Stomach (tissue), 9 donors: ENCODE results near the gene LRP11. TPM values are rescaled to one million over a fixed set of nuclear protein-coding genes. Genes with fewer than 3 reads are reported as not detected.
A peak's percentile ranks its signal among the peaks of the same experiment; 100 is the strongest.
"Not testable (repeated sequence)": the region's sequence is repeated elsewhere in the genome, so short reads cannot be mapped to it uniquely, and the experiment has no call there.

Experiments
- DNase-seq, 2 donors: peaks; one replicate each; pipeline versions ENCODE4 v3.0.0 to v3.0.0-alpha.2; 2013 to 2019
- H3K27ac ChIP-seq, 5 donors: fragments of 200-600 bp in 4 of 5; sonication (generic) in 4 of 5; one replicate each; pipeline ENCODE4 v1.5.1; 2013 to 2019; ENCODE audit warnings: mild to moderate bottlenecking in 1 of 5, moderate library complexity in 1 of 5
- H3K27me3 ChIP-seq, 3 donors: fragments of 200-600 bp; sonication (generic); one replicate each; pipeline ENCODE4 v1.5.1; 2017 to 2019; ENCODE audit warnings: mixed run types in 1 of 3
- H3K36me3 ChIP-seq, 4 donors: fragments of 200-600 bp; sonication (generic); 1 replicate in 3 of 4; 2 replicates in 1 of 4; pipeline ENCODE4 v1.5.1; 2016 to 2019
- H3K4me1 ChIP-seq, 4 donors: fragments of 200-600 bp; sonication (generic); one replicate each; pipeline ENCODE4 v1.5.1; 2016 to 2019
- H3K4me3 ChIP-seq, 4 donors: fragments of 200-600 bp; sonication (generic) in 3 of 4; one replicate each; pipeline ENCODE4 v1.5.1; 2016 to 2019; ENCODE audit warnings: mild to moderate bottlenecking in 1 of 4
- H3K9me3 ChIP-seq, 4 donors: fragments of 200-600 bp; sonication (generic); one replicate each; pipeline ENCODE4 v1.5.1; 2016 to 2019
- EP300 ChIP-seq: sonication (generic); formaldehyde crosslinking; IDR thresholded peaks from one replicate; pipeline ENCODE4 v1.6.1; 2017; ENCODE audit warnings: antibody characterized with exemption
- POLR2A ChIP-seq, 4 donors: fragments of 450-650 bp; IDR thresholded peaks; one replicate each; pipeline ENCODE4 v1.6.1; 2016; ENCODE audit warnings: antibody characterized with exemption in 4 of 4, control low read depth in 2 of 4, mild to moderate bottlenecking in 1 of 4, moderate library complexity in 1 of 4
- POLR2AphosphoS5 ChIP-seq, 3 donors: sonication (generic); formaldehyde crosslinking; IDR thresholded peaks; one replicate each; pipeline ENCODE4 v1.6.1; 2016; ENCODE audit warnings: antibody characterized with exemption in 3 of 3
- WGBS, 5 donors: extraction: QIAGEN DNeasy Blood & Tissue Kit in 3 of 5; methylation state at CpG; one replicate each; pipeline versions ENCODE4 v1.1.5 to v1.1.7; 2013 to 2018; 5-methylcytosine and 5-hydroxymethylcytosine counted together
- intact Hi-C: fragments of 100-400 bp; cut with DNase I; formaldehyde crosslinking; loops from one replicate; pipeline ENCODE4 v1.15.1; 2023; ENCODE audit warnings: low total_unique reads
- polyA plus RNA-seq, 3 donors: library from polyadenylated mRNA; stranded (reverse); fragments of 200-250 nt; gene quantifications; one replicate each; pipeline ENCODE4 v1.2.3, GENCODE V29; 2013
- total RNA-seq, 5 donors: library from RNA; depleted of rRNA; stranded (reverse); fragments of >200 nt; gene quantifications; one replicate each; pipeline versions ENCODE4 v1.1.0 to v1.2.3, GENCODE V29; 2014 to 2016
- TF ChIP-seq, protein P1 (sequence below), 7 experiments: fragments of 450-650 bp in 4 of 7; fragments of 200-600 bp in 3 of 7; sonication (generic) in 3 of 7; IDR thresholded peaks; one replicate each; pipeline ENCODE4 v1.5.1; 2016 to 2019; ENCODE audit warnings: antibody characterized with exemption in 7 of 7, control low read depth in 2 of 7, mild to moderate bottlenecking in 1 of 7
- donor health status: healthy with polysubstance abuse.
- donor health status: Bipolar disorder and iron deficiency.
- donor health status: healthy.

Gene LRP11
- total and polyA plus RNA-seq, 8 donors, result 1.8 to 80.8 (median 12.8) TPM

DNA sequence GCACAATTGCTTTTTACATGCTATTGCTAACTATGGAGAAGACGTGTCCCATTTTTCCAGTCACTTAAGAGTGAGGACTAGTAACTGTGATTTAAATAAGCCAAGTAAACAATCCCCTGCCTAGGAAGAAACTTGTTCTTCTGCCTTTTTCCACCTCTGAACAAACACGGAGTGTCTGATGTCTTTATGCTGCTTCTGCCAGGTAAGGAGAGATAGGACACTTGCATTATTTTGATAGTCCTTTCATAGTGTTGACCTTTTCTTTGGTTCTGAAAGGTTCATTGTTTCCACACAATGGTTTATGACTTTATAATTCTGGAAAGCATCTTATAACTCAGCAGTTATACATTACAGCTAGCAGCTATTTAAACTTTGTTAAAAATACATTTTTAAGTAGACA is 8.4 kb downstream of the LRP11 start:
- no peak for DNase-seq
- peaks cover 0 to 11% (median 9%) of the 10 kb centered on the region in 4 donors for H3K36me3 ChIP-seq
- WGBS, 5 donors, result 41 to 68% (median 59%) methylated on average over 2 of the region's 2 CpGs
- H3K4me3 ChIP-seq, result no peak overlapping the region
- peak overlapping the region in 3 of 5 donors; percentile 36 to 77 (median 77) for H3K27ac ChIP-seq
- no peak for TF ChIP-seq POLR2AphosphoS5 (IDR thresholded peaks at IDR 0.05)
- no peaks in the 10 kb centered on the region for H3K9me3 ChIP-seq
- no peaks in the 10 kb centered on the region for H3K27me3 ChIP-seq
- peaks cover 10 to 83% (median 49%) of the 10 kb centered on the region in 4 donors for H3K4me1 ChIP-seq
- intact Hi-C loops, result no loop called here

DNA sequence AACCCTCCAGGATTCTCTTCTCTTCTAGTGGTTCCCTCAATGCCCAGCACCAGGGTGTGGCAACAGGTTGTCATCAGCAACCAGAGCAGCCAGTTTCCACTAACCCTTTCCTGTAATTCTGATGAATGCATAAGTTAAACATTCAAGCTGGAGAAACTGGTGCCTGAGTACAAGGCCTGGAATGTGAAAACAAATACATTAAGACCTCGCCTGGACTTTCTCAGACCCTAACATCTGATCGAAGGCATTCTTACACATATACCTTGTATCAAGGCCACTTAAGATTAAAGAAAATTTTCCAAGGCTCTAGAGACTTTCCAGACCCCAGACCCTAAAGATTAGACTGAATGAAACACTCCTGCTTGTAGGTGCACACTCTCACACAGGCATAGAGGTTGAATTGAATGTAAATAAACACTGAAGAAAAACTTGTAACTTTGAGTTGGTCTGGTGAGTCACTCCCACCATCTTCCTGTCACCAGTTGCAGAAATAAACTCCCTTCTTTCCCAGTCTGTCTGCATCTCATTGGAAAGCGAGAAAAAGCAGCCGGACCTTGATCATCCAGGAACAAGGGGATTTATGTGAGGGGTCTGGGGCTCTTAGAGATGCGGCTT is 9.0 kb downstream of the LRP11 start:
- Histone ChIP-seq H3K36me3 (peaks cover 0 to 12% (median 9%) of the 10 kb centered on the region in 4 donors), H3K9me3 (no peaks in the 10 kb centered on the region), H3K4me3 (no peak overlapping the region), H3K4me1 (peaks cover 8 to 77% (median 43%) of the 10 kb centered on the region in 4 donors), H3K27me3 (no peaks in the 10 kb centered on the region), H3K27ac (peak overlapping the region in 3 of 5 donors; percentile 36 to 77 (median 77))
- DNase-seq, result peak; percentile 42 to 85
- intact Hi-C loops, result no loop called here
- TF ChIP-seq, protein P1, sequence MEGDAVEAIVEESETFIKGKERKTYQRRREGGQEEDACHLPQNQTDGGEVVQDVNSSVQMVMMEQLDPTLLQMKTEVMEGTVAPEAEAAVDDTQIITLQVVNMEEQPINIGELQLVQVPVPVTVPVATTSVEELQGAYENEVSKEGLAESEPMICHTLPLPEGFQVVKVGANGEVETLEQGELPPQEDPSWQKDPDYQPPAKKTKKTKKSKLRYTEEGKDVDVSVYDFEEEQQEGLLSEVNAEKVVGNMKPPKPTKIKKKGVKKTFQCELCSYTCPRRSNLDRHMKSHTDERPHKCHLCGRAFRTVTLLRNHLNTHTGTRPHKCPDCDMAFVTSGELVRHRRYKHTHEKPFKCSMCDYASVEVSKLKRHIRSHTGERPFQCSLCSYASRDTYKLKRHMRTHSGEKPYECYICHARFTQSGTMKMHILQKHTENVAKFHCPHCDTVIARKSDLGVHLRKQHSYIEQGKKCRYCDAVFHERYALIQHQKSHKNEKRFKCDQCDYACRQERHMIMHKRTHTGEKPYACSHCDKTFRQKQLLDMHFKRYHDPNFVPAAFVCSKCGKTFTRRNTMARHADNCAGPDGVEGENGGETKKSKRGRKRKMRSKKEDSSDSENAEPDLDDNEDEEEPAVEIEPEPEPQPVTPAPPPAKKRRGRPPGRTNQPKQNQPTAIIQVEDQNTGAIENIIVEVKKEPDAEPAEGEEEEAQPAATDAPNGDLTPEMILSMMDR (IDR thresholded peaks at IDR 0.05), result no peak
- peak in 1 of 3 donors; percentile 41 for TF ChIP-seq POLR2AphosphoS5 (IDR thresholded peaks at IDR 0.05)
- 58 to 68% (median 60%) methylated on average over 5 of the region's 5 CpGs for WGBS, 5 donors

DNA sequence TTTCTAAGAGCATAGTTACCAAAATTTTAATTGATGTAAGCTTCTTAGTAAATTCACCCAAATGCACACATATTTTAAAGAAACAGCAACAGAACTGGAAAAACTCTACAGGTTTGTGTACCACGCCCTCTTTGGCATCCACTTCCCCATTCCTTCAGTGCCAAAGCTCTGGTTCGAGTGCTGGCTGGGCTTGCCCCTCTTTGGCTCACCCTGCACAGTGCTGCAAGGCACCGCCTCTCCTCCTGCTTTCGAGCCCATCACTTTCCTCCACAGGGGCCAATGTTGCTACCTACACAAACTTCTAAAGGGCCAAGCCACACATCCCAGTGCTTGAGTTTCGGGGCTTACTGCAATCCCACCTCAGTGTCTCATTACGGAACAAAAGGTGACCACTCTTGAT is 9.6 kb downstream of the LRP11 start:
- 38 to 54% (median 48%) methylated on average over 6 of the region's 6 CpGs for WGBS, 5 donors
- Histone ChIP-seq H3K27me3 (no peaks in the 10 kb centered on the region), H3K4me3 (no peak overlapping the region), H3K27ac (peak overlapping the region in 4 of 5 donors; percentile 2 to 77 (median 56)), H3K36me3 (peaks cover 0 to 12% (median 9%) of the 10 kb centered on the region in 4 donors), H3K4me1 (peaks cover 8 to 71% (median 37%) of the 10 kb centered on the region in 4 donors), H3K9me3 (no peaks in the 10 kb centered on the region)
- intact Hi-C loops, result no loop called here
- TF ChIP-seq POLR2A (IDR thresholded peaks at IDR 0.05), result no peak
- TF ChIP-seq POLR2AphosphoS5 (IDR thresholded peaks at IDR 0.05), result no peak
- TF ChIP-seq EP300, result no peak
- TF ChIP-seq, protein P1 (IDR thresholded peaks at IDR 0.05), result no peak
- peak; percentile 61 to 65 for DNase-seq

DNA sequence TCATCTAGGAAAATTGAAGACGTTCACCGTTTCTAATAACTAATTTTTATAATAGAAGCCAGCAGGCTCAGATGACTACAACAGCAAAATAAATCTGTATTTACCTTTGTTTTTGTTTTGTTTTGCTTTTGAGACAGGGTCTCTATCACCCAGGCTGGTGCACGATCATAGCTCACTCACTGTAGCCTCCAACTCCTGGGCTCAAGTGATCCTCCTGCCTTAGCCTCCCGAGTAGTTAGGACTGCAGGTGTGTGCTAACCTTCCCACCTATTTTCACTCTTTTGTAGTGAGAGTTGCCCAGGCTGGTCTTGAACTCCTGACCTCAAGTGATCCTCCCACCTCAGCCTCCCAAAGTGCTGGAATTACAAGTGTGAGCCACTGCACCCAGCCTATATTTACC is 10.1 kb downstream of the LRP11 start:
- H3K4me1 ChIP-seq, result peaks cover 3 to 66% (median 34%) of the 10 kb centered on the region in 4 donors
- DNase-seq, H3K27me3 ChIP-seq, H3K4me3 ChIP-seq, intact Hi-C loops, H3K9me3 ChIP-seq: not testable (repeated sequence)
- WGBS, 5 donors, result 92 to 96% (median 94%) methylated on average over 4 of the region's 4 CpGs
- peak overlapping the region in 3 of 5 donors; percentile 36 to 77 (median 77) for H3K27ac ChIP-seq
- peaks cover 0 to 16% (median 9%) of the 10 kb centered on the region in 4 donors for H3K36me3 ChIP-seq

DNA sequence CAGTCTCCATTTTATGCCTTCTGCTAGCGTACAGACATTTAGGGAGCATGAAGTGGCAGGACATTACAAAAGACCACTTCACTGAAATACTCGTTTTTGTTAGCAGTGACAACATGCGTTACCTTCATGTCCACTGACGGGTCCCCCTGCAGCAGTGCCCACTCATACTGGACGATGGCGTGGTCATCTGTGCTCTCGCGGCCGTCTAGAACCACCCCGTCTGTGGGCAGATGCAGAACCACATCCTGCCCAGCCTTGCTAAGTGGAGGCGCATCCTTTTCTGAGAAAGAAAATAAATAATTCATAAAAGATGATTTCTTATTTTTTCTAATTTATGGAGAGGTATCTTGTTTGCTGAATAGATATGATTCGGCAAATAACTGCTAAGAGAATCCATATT is 11.3 kb downstream of the LRP11 start:
- H3K9me3 ChIP-seq, result no peaks in the 10 kb centered on the region
- H3K4me1 ChIP-seq, result peaks cover 0 to 67% (median 33%) of the 10 kb centered on the region in 4 donors
- no peaks in the 10 kb centered on the region for H3K27me3 ChIP-seq
- no peak for DNase-seq
- peak overlapping the region in 3 of 5 donors; percentile 11 to 82 (median 74) for H3K27ac ChIP-seq
- intact Hi-C loops, result no loop called here
- peaks cover 0 to 16% (median 9%) of the 10 kb centered on the region in 4 donors for H3K36me3 ChIP-seq
- TF ChIP-seq POLR2A (IDR thresholded peaks at IDR 0.05), result no peak
- TF ChIP-seq, protein P1 (IDR thresholded peaks at IDR 0.05), result no peak
- TF ChIP-seq POLR2AphosphoS5 (IDR thresholded peaks at IDR 0.05), result no peak
- no peak for TF ChIP-seq EP300
- WGBS, 5 donors, result 70 to 89% (median 84%) methylated on average over 12 of the region's 12 CpGs
- H3K4me3 ChIP-seq, result peak overlapping the region in 1 of 4 donors; percentile 7
